ENCODE measurements around the gene C11orf16. TPM values are rescaled to one million over a fixed set of nuclear protein-coding genes. Genes with fewer than 3 reads are reported as not detected.

Gene C11orf16
- total RNA-seq, 1 donor from 2014 or later, result not detected

- Histone ChIP-seq H3K27ac (no peak overlapping the region), H3K4me1 (no peaks in the 10 kb centered on the region), H3K36me3 (peaks cover 0 to 22% of the 10 kb centered on the region in 2 donors), H3K27me3 (no peaks in the 10 kb centered on the region), H3K9me3 (no peaks in the 10 kb centered on the region), H3K4me3 (no peak overlapping the region)
- no peak for DNase-seq (ENCODE audit: extremely low spot score in 2 of 2)
- no peak for TF ChIP-seq POLR2AphosphoS5 (IDR thresholded peaks at IDR 0.05; ENCODE audit: insufficient read depth in 1 of 2, low read depth in 1 of 2)
- TF ChIP-seq POLR2A (IDR thresholded peaks at IDR 0.05), result no peak
- no peak for TF ChIP-seq CTCF (IDR thresholded peaks at IDR 0.05)
- intact Hi-C loops (cut with DNase I), result no loop called here
Observed at GRCh38 chr11:8947230-8947943, 14.6 kb upstream of the C11orf16 start.

DNA sequence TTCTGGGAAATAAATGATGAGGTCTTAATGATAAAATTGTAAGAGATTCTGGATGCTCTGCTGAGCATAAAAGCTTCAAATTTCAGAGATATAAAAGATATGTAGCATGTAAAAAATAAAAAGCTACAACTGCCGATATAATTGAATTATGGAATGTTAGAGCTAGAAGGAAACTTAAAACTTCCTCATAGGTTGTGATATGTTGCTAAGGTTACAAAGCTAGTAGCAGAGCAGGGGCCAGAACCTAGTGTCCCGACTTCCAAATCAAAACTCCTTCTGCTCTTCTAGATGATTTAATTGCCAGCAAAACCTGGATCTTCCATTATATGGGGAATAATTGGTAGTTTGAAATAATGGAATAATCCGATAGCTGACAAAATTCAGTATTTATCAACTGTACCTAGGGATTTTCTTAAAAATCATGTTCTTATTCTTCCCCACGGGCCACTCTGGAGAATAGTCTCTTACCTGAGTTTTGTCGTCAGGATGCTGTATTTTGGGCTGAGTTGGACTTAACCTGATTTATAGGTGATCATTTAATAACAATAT lies 9.8 kb upstream of the C11orf16 start, which contains the start of gene ASCL3:
Gene ASCL3 (minus strand): TSS at position 499 of the 549 bp plus-strand sequence. CDS start 4,855 bp downstream, outside the sequence.
- intact Hi-C loops (cut with DNase I), result no loop called here
- no peak within 1 kb of the TSS for H3K27ac ChIP-seq
- no peaks in the 10 kb centered on the region for H3K4me1 ChIP-seq

GRCh38 chr11:8941341-8942103 lies 8.8 kb upstream of the C11orf16 start:
- H3K36me3 ChIP-seq, result no peaks in the 10 kb centered on the region
- no peak overlapping the region for H3K27ac ChIP-seq
- DNase-seq (ENCODE audit: extremely low spot score in 2 of 2), result peak in 1 of 2 donors; percentile 29
- H3K4me1 ChIP-seq, result no peaks in the 10 kb centered on the region
- no peak for TF ChIP-seq CTCF (IDR thresholded peaks at IDR 0.05)
- no peak for TF ChIP-seq POLR2AphosphoS5 (IDR thresholded peaks at IDR 0.05; ENCODE audit: insufficient read depth in 1 of 2, low read depth in 1 of 2)
- TF ChIP-seq POLR2A (IDR thresholded peaks at IDR 0.05), result no peak
- H3K27me3 ChIP-seq, result no peaks in the 10 kb centered on the region
- intact Hi-C loops (cut with DNase I), result no loop called here
- H3K4me3 ChIP-seq, result no peak overlapping the region
- H3K9me3 ChIP-seq, result no peaks in the 10 kb centered on the region

More for the DNA sequence above, 9.8 kb upstream of the C11orf16 start, which contains the start of gene ASCL3:
- no peaks in the 10 kb centered on the region for H3K9me3 ChIP-seq
- H3K27me3 ChIP-seq, result no peaks in the 10 kb centered on the region
- peaks cover 0 to 5% of the 10 kb centered on the region in 2 donors for H3K36me3 ChIP-seq
- TF ChIP-seq CTCF (IDR thresholded peaks at IDR 0.05) (no peak), POLR2A (IDR thresholded peaks at IDR 0.05) (no peak), POLR2AphosphoS5 (IDR thresholded peaks at IDR 0.05; ENCODE audit: insufficient read depth in 1 of 2, low read depth in 1 of 2) (no peak)
- DNase-seq (ENCODE audit: extremely low spot score in 2 of 2), result no peak
- no peak within 1 kb of the TSS for H3K4me3 ChIP-seq

- H3K4me1 ChIP-seq, result no peaks in the 10 kb centered on the region
- no peaks in the 10 kb centered on the region for H3K27me3 ChIP-seq
- intact Hi-C loops (cut with DNase I), result no loop called here
- DNase-seq (ENCODE audit: extremely low spot score in 2 of 2), result peak in 1 of 2 donors; percentile 27
- H3K9me3 ChIP-seq, result no peaks in the 10 kb centered on the region
- no peak for TF ChIP-seq POLR2AphosphoS5 (IDR thresholded peaks at IDR 0.05; ENCODE audit: insufficient read depth in 1 of 2, low read depth in 1 of 2)
- no peak for TF ChIP-seq CTCF (IDR thresholded peaks at IDR 0.05)
- no peak overlapping the region for H3K27ac ChIP-seq
- no peaks in the 10 kb centered on the region for H3K36me3 ChIP-seq
- no peak overlapping the region for H3K4me3 ChIP-seq
Observed at GRCh38 chr11:8937659-8938058, 4.9 kb upstream of the C11orf16 start.
